ENCODE results near the gene ARL6IP4. TPM values are rescaled to one million over a fixed set of nuclear protein-coding genes. Genes with fewer than 3 reads are reported as not detected.

ARL6IP4 gene
- total and polyA plus RNA-seq, 2 of the 4 experiments (the other 2 are of a cell fraction) = 161 to 254 TPM

DNA sequence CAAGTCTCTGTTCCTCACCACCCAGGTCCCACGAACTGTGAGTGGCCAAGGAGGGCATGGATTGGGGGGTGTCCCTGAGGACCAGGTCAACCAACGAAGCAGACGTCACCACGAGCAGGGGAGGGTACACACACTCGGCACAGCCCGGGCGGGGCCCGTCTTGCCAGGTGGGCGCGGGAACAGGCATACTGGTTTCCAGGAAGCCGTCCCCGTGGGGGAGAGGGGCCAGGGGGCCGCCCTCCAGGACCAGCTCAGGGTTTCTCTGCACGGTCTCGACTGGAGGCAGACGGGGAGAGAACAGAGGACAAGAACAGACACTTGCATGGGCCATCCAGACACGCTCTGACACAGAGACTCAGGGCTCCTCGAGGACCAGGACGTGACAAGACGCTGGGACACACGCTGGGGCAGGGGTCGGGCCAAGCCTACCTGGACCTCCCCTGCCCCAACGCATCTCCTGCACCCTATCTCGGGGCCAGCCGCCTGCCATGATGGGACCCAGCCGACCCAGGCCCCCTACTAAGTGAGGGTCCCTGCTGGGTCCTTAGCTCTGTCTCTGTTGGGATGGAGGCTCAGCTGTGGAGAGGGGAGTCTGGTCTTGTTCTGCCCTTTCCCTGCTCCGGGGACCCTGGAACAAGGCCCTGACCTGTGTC is 11.3 kb downstream of the ARL6IP4 start:
- intact Hi-C loops (cut with micrococcal nuclease) (no loop called here), dilution Hi-C loops (cut with HindIII; ENCODE audit: low sequenced_read_pairs, unreplicated experiment) (loop anchor here (25.0 kb wide), 1 partner anchor 246 kb away; the partner anchor contains the start of genes MPHOSPH9 and MTRFR), in situ Hi-C loops (cut with MboI; ENCODE audit: low sequenced_read_pairs) (no loop called here)
- Histone ChIP-seq H2AK5ac (ENCODE audit: low read depth, low read length) (no peak overlapping the region), H2BK120ac (ENCODE audit: low read depth, low read length) (no peak overlapping the region), H4K5ac (ENCODE audit: low read depth, low read length) (no peak overlapping the region), H4K8ac (ENCODE audit: low read depth in 2 of 2, low read length in 2 of 2) (no peak overlapping the region), H3K18ac (ENCODE audit: low read depth, low read length) (no peak overlapping the region), H3K4ac (ENCODE audit: low read depth, low read length) (no peak overlapping the region), H3K9ac (ENCODE audit: low read depth, low read length) (no peak overlapping the region), H2BK15ac (ENCODE audit: low read depth, low read length) (no peak overlapping the region), H3K79me1 (ENCODE audit: low read depth in 1 of 2, low read length in 2 of 2) (no peaks in the 10 kb centered on the region), H3K27ac (ENCODE audit: insufficient read depth, low read length) (no peak overlapping the region), H3K27me3 (ENCODE audit: control insufficient read depth, insufficient read depth, low read length) (no peaks in the 10 kb centered on the region), H4K20me1 (ENCODE audit: insufficient read depth, low read length) (no peaks in the 10 kb centered on the region; the same call in 1 of the 2 replicates), H2AK9ac (replicated peaks; ENCODE audit: low read depth, low read length, poor library complexity) (no peak overlapping the region), H2AFZ (replicated peaks; ENCODE audit: low read length, poor library complexity) (no peak overlapping the region), H3K56ac (ENCODE audit: extremely low read depth, insufficient read depth, low read length) (no peak overlapping the region), H3K4me2 (ENCODE audit: low read depth, low read length) (no peak overlapping the region), H2BK20ac (ENCODE audit: low read depth, low read length) (no peak overlapping the region), H3K23ac (ENCODE audit: low read depth, low read length) (no peak overlapping the region), H3K4me1 (ENCODE audit: control insufficient read depth, insufficient read depth, low read length) (no peaks in the 10 kb centered on the region), H2BK5ac (ENCODE audit: low read depth, low read length, poor library complexity, severe bottlenecking) (no peak overlapping the region), H3K4me3 (ENCODE audit: insufficient read depth, low read depth, low read length) (no peak overlapping the region), H3K9me3 (ENCODE audit: control insufficient read depth, insufficient read depth, low read length) (no peaks in the 10 kb centered on the region), H4K91ac (ENCODE audit: insufficient read depth, low read depth, low read length) (no peak overlapping the region), H3K9me1 (ENCODE audit: insufficient read depth, low read length) (peaks cover 6% of the 10 kb centered on the region; the same call in 1 of the 2 replicates), H3K14ac (replicated peaks; ENCODE audit: low read depth, low read length) (no peak overlapping the region), H3K36me3 (ENCODE audit: control insufficient read depth, insufficient read depth, low read length) (peaks cover 40% of the 10 kb centered on the region; the same call in 1 of the 2 replicates)
- no peak for DNase-seq
- no TSS peak for BruUV-seq (replicated peaks)
- WGBS, 2 experiments (ENCODE audit: extremely low coverage in 2 of 2, insufficient read length in 1 of 2) = 87% methylated on average over 17 of the region's 27 CpGs; no CpG with 5 or more reads in 1 of the 2 experiments
- no peak for TF ChIP-seq RAD21 (IDR thresholded peaks at IDR 0.05; ENCODE audit: low read length)
- no peak for TF ChIP-seq CEBPB (IDR thresholded peaks at IDR 0.05; ENCODE audit: low read depth, low read length)
- no peak for TF ChIP-seq RCOR1 (IDR thresholded peaks at IDR 0.05; ENCODE audit: insufficient replicate concordance, low read length)
- TF ChIP-seq, protein P1, sequence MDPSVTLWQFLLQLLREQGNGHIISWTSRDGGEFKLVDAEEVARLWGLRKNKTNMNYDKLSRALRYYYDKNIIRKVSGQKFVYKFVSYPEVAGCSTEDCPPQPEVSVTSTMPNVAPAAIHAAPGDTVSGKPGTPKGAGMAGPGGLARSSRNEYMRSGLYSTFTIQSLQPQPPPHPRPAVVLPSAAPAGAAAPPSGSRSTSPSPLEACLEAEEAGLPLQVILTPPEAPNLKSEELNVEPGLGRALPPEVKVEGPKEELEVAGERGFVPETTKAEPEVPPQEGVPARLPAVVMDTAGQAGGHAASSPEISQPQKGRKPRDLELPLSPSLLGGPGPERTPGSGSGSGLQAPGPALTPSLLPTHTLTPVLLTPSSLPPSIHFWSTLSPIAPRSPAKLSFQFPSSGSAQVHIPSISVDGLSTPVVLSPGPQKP (IDR thresholded peaks at IDR 0.05; ENCODE audit: borderline replicate concordance, low read depth, low read length) = no peak
- TF ChIP-seq BHLHE40 (IDR thresholded peaks at IDR 0.05; ENCODE audit: low read depth, low read length) = no peak
- TF ChIP-seq, protein P2, sequence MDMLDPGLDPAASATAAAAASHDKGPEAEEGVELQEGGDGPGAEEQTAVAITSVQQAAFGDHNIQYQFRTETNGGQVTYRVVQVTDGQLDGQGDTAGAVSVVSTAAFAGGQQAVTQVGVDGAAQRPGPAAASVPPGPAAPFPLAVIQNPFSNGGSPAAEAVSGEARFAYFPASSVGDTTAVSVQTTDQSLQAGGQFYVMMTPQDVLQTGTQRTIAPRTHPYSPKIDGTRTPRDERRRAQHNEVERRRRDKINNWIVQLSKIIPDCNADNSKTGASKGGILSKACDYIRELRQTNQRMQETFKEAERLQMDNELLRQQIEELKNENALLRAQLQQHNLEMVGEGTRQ (IDR thresholded peaks at IDR 0.05; ENCODE audit: low read depth, low read length) = no peak
- no peak for TF ChIP-seq SMC3 (IDR thresholded peaks at IDR 0.05; ENCODE audit: low read depth, low read length)
- TF ChIP-seq CHD1 (IDR thresholded peaks at IDR 0.05; ENCODE audit: low read depth, low read length) = no peak
- no peak for TF ChIP-seq MAFK (IDR thresholded peaks at IDR 0.05; ENCODE audit: low read depth, low read length)
- no peak for TF ChIP-seq MXI1 (IDR thresholded peaks at IDR 0.05; ENCODE audit: borderline replicate concordance, low read depth, low read length)
- TF ChIP-seq, protein P3, sequence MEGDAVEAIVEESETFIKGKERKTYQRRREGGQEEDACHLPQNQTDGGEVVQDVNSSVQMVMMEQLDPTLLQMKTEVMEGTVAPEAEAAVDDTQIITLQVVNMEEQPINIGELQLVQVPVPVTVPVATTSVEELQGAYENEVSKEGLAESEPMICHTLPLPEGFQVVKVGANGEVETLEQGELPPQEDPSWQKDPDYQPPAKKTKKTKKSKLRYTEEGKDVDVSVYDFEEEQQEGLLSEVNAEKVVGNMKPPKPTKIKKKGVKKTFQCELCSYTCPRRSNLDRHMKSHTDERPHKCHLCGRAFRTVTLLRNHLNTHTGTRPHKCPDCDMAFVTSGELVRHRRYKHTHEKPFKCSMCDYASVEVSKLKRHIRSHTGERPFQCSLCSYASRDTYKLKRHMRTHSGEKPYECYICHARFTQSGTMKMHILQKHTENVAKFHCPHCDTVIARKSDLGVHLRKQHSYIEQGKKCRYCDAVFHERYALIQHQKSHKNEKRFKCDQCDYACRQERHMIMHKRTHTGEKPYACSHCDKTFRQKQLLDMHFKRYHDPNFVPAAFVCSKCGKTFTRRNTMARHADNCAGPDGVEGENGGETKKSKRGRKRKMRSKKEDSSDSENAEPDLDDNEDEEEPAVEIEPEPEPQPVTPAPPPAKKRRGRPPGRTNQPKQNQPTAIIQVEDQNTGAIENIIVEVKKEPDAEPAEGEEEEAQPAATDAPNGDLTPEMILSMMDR (conservative IDR thresholded peaks at IDR 0.05; ENCODE audit: low read depth, low read length) = no peak
- TF ChIP-seq RFX5 (IDR thresholded peaks at IDR 0.05; ENCODE audit: low read depth, low read length) = no peak
- TF ChIP-seq NFE2L2 (IDR thresholded peaks at IDR 0.05; ENCODE audit: low read depth, low read length) = no peak
- no peak for TF ChIP-seq MAZ (IDR thresholded peaks at IDR 0.05; ENCODE audit: borderline replicate concordance, low read depth, low read length)
- TF ChIP-seq FOS (IDR thresholded peaks at IDR 0.05; ENCODE audit: low read depth, low read length) = no peak
- ChIA-PET POLR2A (ENCODE audit: unreplicated experiment) (no interaction called here), CTCF (no interaction called here)
- no peak for ATAC-seq (ENCODE audit: low read depth)

Data from IMR-90 (cell line).